GM12878 (cell line): ENCODE data around the gene CYP24A1. TPM values are rescaled to one million over a fixed set of nuclear protein-coding genes. Genes with fewer than 3 reads are reported as not detected.

Experiments used
- ATAC-seq: fragments of 200-7000 bp; cut with Tn5 transposase; 3 replicates; pipeline ENCODE4 v1.9.1; 2020; ENCODE audit warnings: mild to moderate bottlenecking, moderate library complexity
- BruUV-seq: library from RNA; stranded (reverse); fragments of 400-500 nt; replicated peaks from 2 replicates; lab custom pipeline; 2021; lab: Mats Ljungman, UMichigan
- CTCF ChIA-PET: fragments of 300-600 bp; sonication (Branson Sonifier 250); formaldehyde crosslinking; extraction: SDS; loops from one replicate; lab custom pipeline; 2021; ENCODE audit warnings: inconsistent platforms; lab: Yijun Ruan, JAX
- POLR2A ChIA-PET: fragments of 350-600 bp; formaldehyde crosslinking; extraction: SDS; loops from one replicate; lab custom pipeline; 2021; ENCODE audit warnings: inconsistent platforms; lab: Charles Lee
- RAD21 ChIA-PET: fragments of 300-600 bp; sonication (Branson Sonifier 250); formaldehyde crosslinking; loops from one replicate; lab custom pipeline; 2023; ENCODE audit warnings: antibody characterized with exemption; ENCODE audit not compliant: unreplicated experiment; lab: Charles Lee
- SMC1A ChIA-PET: fragments of 300-600 bp; sonication (Branson Sonifier 250); formaldehyde crosslinking; loops from one replicate; lab custom pipeline; 2023; ENCODE audit not compliant: unreplicated experiment, uncharacterized antibody; lab: Charles Lee
- DNase-seq: peaks from one replicate; pipeline ENCODE4 v3.0.0-alpha.2; 2011; ENCODE audit warnings: low read depth, low spot score
- FAIRE-seq: peaks from 3 replicates; lab custom pipeline; 2011; peaks lifted over from hg19 to GRCh38; lab: Jason Lieb, UNC
- H2AFZ ChIP-seq: 2 replicates; pipeline ENCODE4 v1.6.0; 2011; ENCODE audit warnings: low read depth, low read length, control low read depth; ENCODE audit not compliant: control insufficient read depth
- H3K27ac ChIP-seq: 2 replicates; pipeline ENCODE4 v1.5.1; 2011; ENCODE audit warnings: control low read depth; ENCODE audit not compliant: control insufficient read depth, insufficient read depth
- H3K27me3 ChIP-seq, 2 experiments: replicated peaks in 1 of 2; 2 replicates each; pipeline versions ENCODE4 v1.6.0 to v1.6.1; 2011; ENCODE audit warnings: low read length in 1 of 2; ENCODE audit not compliant: control insufficient read depth in 2 of 2, insufficient read depth in 2 of 2
- H3K36me3 ChIP-seq, 2 experiments: 2 replicates each; pipeline ENCODE4 v1.5.1; 2011; ENCODE audit warnings: low read length in 1 of 2; ENCODE audit not compliant: control insufficient read depth in 2 of 2, insufficient read depth in 2 of 2
- H3K4me1 ChIP-seq: 2 replicates; pipeline ENCODE4 v1.6.1; 2011; ENCODE audit warnings: mild to moderate bottlenecking, low read length, moderate library complexity, mixed read lengths; ENCODE audit not compliant: control insufficient read depth, insufficient read depth
- H3K4me2 ChIP-seq: 2 replicates; pipeline ENCODE4 v1.6.0; 2011; ENCODE audit warnings: control low read depth; ENCODE audit not compliant: control insufficient read depth, insufficient read depth
- H3K4me3 ChIP-seq: fragments of 200-600 bp; sonication (generic); 2 replicates; pipeline ENCODE4 v1.5.1; 2016
- H3K79me2 ChIP-seq: 2 replicates; pipeline ENCODE4 v1.6.0; 2011; ENCODE audit warnings: low read length; ENCODE audit not compliant: control insufficient read depth, insufficient read depth
- H3K9ac ChIP-seq: 2 replicates; pipeline ENCODE4 v1.8.0; 2011; ENCODE audit warnings: low read length, control low read depth, mixed read lengths; ENCODE audit not compliant: control insufficient read depth, insufficient read depth
- H3K9me3 ChIP-seq: replicated peaks from 3 replicates; pipeline ENCODE4 v1.5.1; 2011; ENCODE audit warnings: mild to moderate bottlenecking, low read length; ENCODE audit not compliant: control insufficient read depth, insufficient read depth
- H4K20me1 ChIP-seq: 2 replicates; pipeline ENCODE4 v1.6.0; 2011; ENCODE audit not compliant: control insufficient read depth, insufficient read depth
- ATF3 ChIP-seq: IDR thresholded peaks from 2 replicates; pipeline ENCODE4 v1.6.1; 2011; ENCODE audit warnings: low read depth, mild to moderate bottlenecking, low read length, moderate library complexity, borderline replicate concordance; ENCODE audit errors: extremely low read depth
- ETV6 ChIP-seq, 2 experiments: fragments of 450-650 bp in 1 of 2; IDR thresholded peaks in 1 of 2; conservative IDR thresholded peaks in 1 of 2; 2 replicates each; pipeline ENCODE4 v1.6.1; 2014; ENCODE audit warnings: antibody characterized with exemption in 1 of 2, borderline replicate concordance in 1 of 2, low read depth in 1 of 2, mild to moderate bottlenecking in 1 of 2, moderate library complexity in 1 of 2
- HCFC1 ChIP-seq: fragments of 150-350 bp; IDR thresholded peaks from 2 replicates; pipeline ENCODE4 v1.6.1; 2014; ENCODE audit warnings: low read length
- HDAC6 ChIP-seq: fragments of 200-600 bp; sonication (generic); IDR thresholded peaks from one replicate; pipeline ENCODE4 v1.8.0; 2017; ENCODE audit warnings: antibody characterized with exemption; ENCODE audit not compliant: unreplicated experiment
- MXI1 ChIP-seq: fragments of 150-350 bp; IDR thresholded peaks from 2 replicates; pipeline ENCODE4 v1.6.1; 2011; ENCODE audit warnings: low read depth, mild to moderate bottlenecking, inconsistent platforms, low read length, improper control_type of control experiment
- NFXL1 ChIP-seq: fragments of 450-650 bp; IDR thresholded peaks from 2 replicates; pipeline ENCODE4 v1.6.1; 2017; ENCODE audit warnings: antibody characterized with exemption, mild to moderate bottlenecking, borderline replicate concordance
- NKRF ChIP-seq: fragments of 450-650 bp; conservative IDR thresholded peaks from 2 replicates; pipeline ENCODE4 v1.6.1; 2017; ENCODE audit warnings: mild to moderate bottlenecking, moderate library complexity
- POLR2AphosphoS2 ChIP-seq: IDR thresholded peaks from 2 replicates; pipeline ENCODE4 v1.6.1; 2011; ENCODE audit warnings: low read depth, mild to moderate bottlenecking, low read length, improper control_type of control experiment, moderate library complexity
- POLR2AphosphoS5 ChIP-seq: IDR thresholded peaks from 2 replicates; pipeline ENCODE4 v1.6.1; 2011; ENCODE audit warnings: mild to moderate bottlenecking, low read length, inconsistent platforms
- WGBS: methylation state at CpG from one replicate; pipeline ENCODE4 v1.1.6; 2016; ENCODE audit warnings: low lambda C conversion rate; ENCODE audit not compliant: insufficient replicate concordance, insufficient coverage; ENCODE audit errors: missing lambda C conversion rate; 5-methylcytosine and 5-hydroxymethylcytosine counted together
- in situ Hi-C: fragments of 300-500 bp; cut with MboI; formaldehyde crosslinking; loops from 9 replicates; pipeline ENCODE4 v1.14.3; 2018; ENCODE audit warnings: mixed read lengths
- intact Hi-C: fragments of 100-400 bp; cut with micrococcal nuclease; formaldehyde crosslinking; loops from one replicate; pipeline ENCODE4 v1.14.2; 2022; ENCODE audit not compliant: unreplicated experiment
- polyA plus RNA-seq, 11 experiments: library from polyadenylated mRNA; depleted of rRNA in 4 of 11; unstranded in 6 of 11; stranded (reverse) in 5 of 11; fragments of >200 nt; fragmentation: Nextera tagmentation in 4 of 11; fragmentation: Illumina TruSeq in 1 of 11; extraction: Ambion mirVana in 4 of 11; extraction: Trizol in 1 of 11; gene quantifications; 1 replicate in 1 of 11; 2 replicates in 10 of 11; pipeline versions ENCODE4 v1.2.1 to v1.2.3, GENCODE V29; 2011 to 2016; ENCODE audit warnings: inconsistent platforms in 2 of 11, missing spikeins in 2 of 11, low read depth in 1 of 11
- total RNA-seq, 4 experiments: library from RNA; depleted of rRNA in 3 of 4; stranded (reverse); fragments of >200 nt in 3 of 4; fragmentation: Illumina TruSeq in 1 of 4; extraction: Trizol in 1 of 4; gene quantifications; 2 replicates each; pipeline versions ENCODE4 v1.2.1 to v1.2.3, GENCODE V29; 2013 to 2021

The CYP24A1 gene
- total and polyA plus RNA-seq, 10 of the 15 experiments (the other 5 are each of a cell fraction or from before 2014, with no cell fraction given) = 0.69 TPM; not detected in 9

DNA sequence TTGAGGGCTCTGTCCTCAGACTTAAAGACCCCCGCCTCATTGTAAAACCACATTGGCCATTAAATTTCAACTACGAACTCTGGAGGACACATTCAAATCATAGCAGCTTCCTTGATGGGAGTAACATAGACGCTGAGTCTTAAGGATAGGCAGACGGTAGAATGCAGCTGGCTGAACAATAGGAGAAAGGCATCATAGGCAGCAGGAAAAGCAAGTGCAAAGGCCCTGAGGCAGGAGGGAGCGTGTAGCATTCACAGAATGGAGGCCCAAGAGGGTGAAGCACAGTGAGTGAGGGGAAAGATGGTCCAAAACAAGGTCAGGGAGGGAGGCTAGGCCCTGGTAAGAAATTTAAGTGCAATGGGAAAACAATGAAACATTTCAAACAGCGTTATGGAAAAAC lies 25.5 kb upstream of the CYP24A1 start:
- no peak overlapping the region for H2AFZ ChIP-seq
- POLR2A ChIA-PET = no interaction called here
- 42% methylated on average over 6 of the region's 6 CpGs for WGBS

More for the DNA sequence above, 25.5 kb upstream of the CYP24A1 start:
- Histone ChIP-seq H3K27me3 (no peaks in the 10 kb centered on the region), H3K4me2 (no peak overlapping the region), H3K9ac (no peak overlapping the region), H3K9me3 (no peaks in the 10 kb centered on the region), H4K20me1 (no peaks in the 10 kb centered on the region), H3K4me3 (no peak overlapping the region), H3K27ac (no peak overlapping the region), H3K4me1 (peaks cover 14% of the 10 kb centered on the region), H3K79me2 (no peaks in the 10 kb centered on the region), H3K36me3 (no peaks in the 10 kb centered on the region)
- ChIA-PET CTCF (interaction anchor here (0.7 to 7.5 kb wide), 23 partner anchors 9 to 1887 kb away, joined by 3 to 153 read pairs (median 4); partner anchors contain the start of gene PFDN4), RAD21 (interaction anchor here (1.4 to 1.7 kb wide), 3 partner anchors 93 to 109 kb away, joined by 3 to 9 read pairs (median 7); no protein-coding TSS in a partner anchor), SMC1A (interaction anchor here (0.7 to 5.5 kb wide), 14 partner anchors 9 to 449 kb away, joined by 3 to 78 read pairs (median 5); partner anchors contain the start of gene PFDN4)
- TF ChIP-seq ATF3 (no peak), MXI1 (no peak), NFXL1 (peak; percentile 19; the same call in 1 of the 2 replicates), POLR2AphosphoS2 (no peak), HCFC1 (no peak), HDAC6 (no peak), ETV6 (conservative IDR thresholded peaks at IDR 0.05 in 1 of 2, IDR thresholded peaks at IDR 0.05 in 1 of 2; ENCODE audit: borderline replicate concordance in 1 of 2, low read depth in 1 of 2) (0 out of 4 replicates have a peak, but pooled peaks of 1 of the 2 experiments have one; percentile 21), NKRF (no peak), POLR2AphosphoS5 (no peak)
- intact Hi-C loops = loop anchor here (1.0 to 10.0 kb wide), 4 partner anchors 103 to 784 kb away; no protein-coding TSS in a partner anchor
- no TSS peak for BruUV-seq
- no peak for DNase-seq
- FAIRE-seq = no peak
- ATAC-seq = no peak
- in situ Hi-C loops = loop anchor here (5.0 to 10.0 kb wide), 4 partner anchors 97 to 787 kb away; no protein-coding TSS in a partner anchor
